ENCODE results near the gene TNFRSF8.

DNA sequence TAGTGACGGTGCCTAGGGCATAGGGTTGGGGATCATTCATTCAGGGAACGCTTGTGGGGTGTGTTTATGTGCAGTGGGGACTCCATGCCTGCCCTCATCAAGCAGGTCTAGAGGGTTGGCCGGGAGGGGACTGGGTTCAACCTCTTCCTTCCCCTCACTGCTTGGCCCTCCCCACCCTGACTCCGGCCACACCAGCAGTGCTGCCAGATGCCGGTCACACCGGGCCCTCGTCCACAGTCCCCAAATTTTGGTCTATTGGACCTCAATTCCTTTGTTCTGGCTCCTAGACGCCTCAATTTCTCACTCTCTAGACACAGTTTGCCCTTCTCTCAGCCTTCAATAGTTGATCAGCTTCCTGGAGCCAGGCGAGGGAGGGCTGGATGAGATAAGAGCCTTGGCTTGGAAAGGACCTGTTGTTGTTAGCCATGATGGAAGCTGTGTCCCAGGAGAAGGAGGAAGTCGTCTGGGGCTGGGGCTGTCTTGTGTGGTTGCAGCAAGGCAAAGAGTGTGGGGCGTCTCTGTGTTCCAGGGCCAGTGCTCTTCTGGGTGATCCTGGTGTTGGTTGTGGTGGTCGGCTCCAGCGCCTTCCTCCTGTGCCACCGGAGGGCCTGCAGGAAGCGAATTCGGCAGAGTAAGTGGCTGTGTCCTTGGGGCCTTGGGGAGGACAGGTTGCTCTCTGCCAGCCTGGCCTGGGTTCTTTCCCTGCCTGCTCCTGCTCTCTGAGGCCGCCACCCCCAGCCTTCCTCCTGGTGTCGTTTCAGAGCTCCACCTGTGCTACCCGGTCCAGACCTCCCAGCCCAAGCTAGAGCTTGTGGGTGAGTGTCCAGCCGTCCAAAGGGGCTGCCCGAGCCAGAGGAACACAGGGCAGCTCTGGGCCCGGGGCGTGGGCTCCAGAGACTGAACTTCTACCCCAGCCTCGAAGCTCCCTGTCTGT, 62.6 kb downstream of the TNFRSF8 start:
- TF ChIP-seq ADNP (tag; IDR thresholded peaks at IDR 0.05) (no peak), POLR2A (conservative IDR thresholded peaks at IDR 0.05) (no peak), KAT7 (CRISPR knock-in tag; IDR thresholded peaks at IDR 0.05; ENCODE audit: borderline replicate concordance) (no peak), NFYB (IDR thresholded peaks at IDR 0.05; ENCODE audit: extremely low read depth, insufficient read length) (no peak), ZNF785 (CRISPR knock-in tag; IDR thresholded peaks at IDR 0.05) (no peak), NRF1 (conservative IDR thresholded peaks at IDR 0.05 in 1 of 2, IDR thresholded peaks at IDR 0.05 in 1 of 2) (no peak), HOXB6 (CRISPR knock-in tag; IDR thresholded peaks at IDR 0.05; ENCODE audit: borderline replicate concordance) (no peak), BRF1 (IDR thresholded peaks at IDR 0.05; ENCODE audit: borderline replicate concordance, extremely low read depth, insufficient read length) (no peak), ZNF384 (IDR thresholded peaks at IDR 0.05; ENCODE audit: low read depth, low read length) (no peak), CBX1 (IDR thresholded peaks at IDR 0.05; ENCODE audit: low read depth) (no peak), ILK (tag; IDR thresholded peaks at IDR 0.05; ENCODE audit: borderline replicate concordance, low read depth) (no peak), ZNF639 (CRISPR knock-in tag; conservative IDR thresholded peaks at IDR 0.05 in 1 of 2, IDR thresholded peaks at IDR 0.05 in 1 of 2) (no peak), GATA2 (CRISPR knock-in tag; IDR thresholded peaks at IDR 0.05) (no peak)
